ENCODE data around the gene UBAC2.

Gene UBAC2

DNA sequence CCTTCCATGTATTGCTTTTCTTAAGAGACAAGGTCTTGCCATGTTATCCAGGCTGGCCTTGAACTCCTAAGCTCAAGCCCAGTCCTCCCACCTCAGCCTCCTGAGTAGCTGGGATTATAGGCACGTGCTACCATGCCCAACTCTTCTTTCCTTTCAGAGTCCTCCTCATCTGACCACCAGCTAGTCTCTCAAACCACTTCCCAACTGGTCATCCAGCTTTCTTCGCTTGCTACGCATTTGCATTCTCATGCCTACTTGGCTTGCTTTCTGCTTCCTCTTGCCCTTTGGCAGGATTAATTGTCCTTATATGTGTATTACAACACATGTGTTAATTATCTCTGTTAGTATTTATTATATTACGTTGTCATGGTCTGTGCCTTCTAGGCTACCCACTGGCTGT lies 51.3 kb downstream of the UBAC2 start:
- H3K36me3 ChIP-seq (ENCODE audit: control insufficient read depth in 1 of 2, insufficient read depth in 2 of 2, low read length in 2 of 2), result peaks cover 5 to 7% of the 10 kb centered on the region in 2 donors
- no peaks in the 10 kb centered on the region for H3K9me3 ChIP-seq (ENCODE audit: control insufficient read depth in 1 of 2, low read length in 2 of 2)
- no peaks in the 10 kb centered on the region for H3K4me1 ChIP-seq (ENCODE audit: control insufficient read depth in 1 of 2, insufficient read depth in 2 of 2, low read length in 2 of 2)
- no peak overlapping the region for H3K4me3 ChIP-seq (ENCODE audit: low read depth in 1 of 2, low read length in 2 of 2)
- H3K27me3 ChIP-seq (ENCODE audit: low read depth, low read length), result no peaks in the 10 kb centered on the region
- H3K27ac ChIP-seq (ENCODE audit: low read length), result no peak overlapping the region

- H3K27ac ChIP-seq (ENCODE audit: low read length), result no peak overlapping the region
- no peaks in the 10 kb centered on the region for H3K4me1 ChIP-seq (ENCODE audit: control insufficient read depth in 1 of 2, insufficient read depth in 2 of 2, low read length in 2 of 2)
- H3K27me3 ChIP-seq (ENCODE audit: low read depth, low read length), result no peaks in the 10 kb centered on the region
- no peaks in the 10 kb centered on the region for H3K9me3 ChIP-seq (ENCODE audit: control insufficient read depth in 1 of 2, low read length in 2 of 2)
- peaks cover 5 to 7% of the 10 kb centered on the region in 2 donors for H3K36me3 ChIP-seq (ENCODE audit: control insufficient read depth in 1 of 2, insufficient read depth in 2 of 2, low read length in 2 of 2)
- no peak overlapping the region for H3K4me3 ChIP-seq (ENCODE audit: low read depth in 1 of 2, low read length in 2 of 2)
Measured at GRCh38 chr13:99254830-99255229, 54.2 kb downstream of the UBAC2 start.

DNA sequence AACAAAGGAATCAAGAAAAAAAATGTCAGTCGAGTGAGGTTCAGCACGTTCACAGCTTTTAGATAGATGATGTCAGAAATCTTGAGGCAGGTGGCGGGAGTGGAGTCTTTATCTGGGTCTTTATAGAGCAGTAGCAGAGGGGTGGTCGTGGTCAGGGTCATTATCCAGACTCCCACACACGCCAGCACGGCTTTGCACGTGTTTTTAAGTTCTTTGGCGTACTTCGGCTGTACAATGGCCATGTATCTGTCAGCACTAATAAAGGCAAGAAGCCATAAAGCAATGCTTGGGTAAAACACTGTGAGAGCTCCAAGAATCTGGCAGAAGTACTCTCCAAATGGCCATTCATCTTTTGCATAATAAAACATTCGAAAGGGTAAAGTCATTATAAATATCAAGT lies 54.6 kb downstream of the UBAC2 start:
- Histone ChIP-seq H3K27ac (ENCODE audit: low read length) (no peak overlapping the region), H3K27me3 (ENCODE audit: low read depth, low read length) (no peaks in the 10 kb centered on the region), H3K4me1 (ENCODE audit: control insufficient read depth in 1 of 2, insufficient read depth in 2 of 2, low read length in 2 of 2) (no peaks in the 10 kb centered on the region), H3K9me3 (ENCODE audit: control insufficient read depth in 1 of 2, low read length in 2 of 2) (no peaks in the 10 kb centered on the region), H3K36me3 (ENCODE audit: control insufficient read depth in 1 of 2, insufficient read depth in 2 of 2, low read length in 2 of 2) (peaks cover 5 to 7% of the 10 kb centered on the region in 2 donors), H3K4me3 (ENCODE audit: low read depth in 1 of 2, low read length in 2 of 2) (no peak overlapping the region)

GRCh38 chr13:99256283-99256682 lies 55.6 kb downstream of the UBAC2 start:
- H3K27ac ChIP-seq (ENCODE audit: low read length), result no peak overlapping the region

DNA sequence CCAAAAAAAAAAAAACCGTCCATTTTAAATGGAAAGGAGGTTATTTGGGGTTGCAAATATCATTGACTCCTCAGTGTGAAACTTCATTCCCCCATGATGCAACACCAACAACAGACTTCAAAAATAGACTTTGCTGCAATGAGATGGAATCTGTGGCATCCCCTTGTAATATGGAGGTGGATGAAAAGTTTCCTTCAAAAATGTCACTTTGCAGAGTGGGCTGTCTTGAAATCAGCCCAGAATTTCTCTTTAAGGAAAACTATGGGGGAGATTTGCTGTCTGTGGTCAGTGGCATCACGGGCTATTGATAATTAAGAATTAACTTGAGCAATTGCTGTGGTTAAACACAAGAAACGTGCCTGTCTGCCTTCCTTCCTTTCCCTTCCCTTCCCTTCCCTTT lies 56.1 kb downstream of the UBAC2 start:
- H3K36me3 ChIP-seq (ENCODE audit: control insufficient read depth in 1 of 2, insufficient read depth in 2 of 2, low read length in 2 of 2), result peaks cover 7% of the 10 kb centered on the region in 2 donors
- no peak overlapping the region for H3K4me3 ChIP-seq (ENCODE audit: low read depth in 1 of 2, low read length in 2 of 2)
- H3K9me3 ChIP-seq (ENCODE audit: control insufficient read depth in 1 of 2, low read length in 2 of 2), result no peaks in the 10 kb centered on the region
- no peaks in the 10 kb centered on the region for H3K27me3 ChIP-seq (ENCODE audit: low read depth, low read length)
- no peak overlapping the region for H3K27ac ChIP-seq (ENCODE audit: low read length)
- H3K4me1 ChIP-seq (ENCODE audit: control insufficient read depth in 1 of 2, insufficient read depth in 2 of 2, low read length in 2 of 2), result no peaks in the 10 kb centered on the region

More at GRCh38 chr13:99256283-99256682, 55.6 kb downstream of the UBAC2 start:
- H3K9me3 ChIP-seq (ENCODE audit: control insufficient read depth in 1 of 2, low read length in 2 of 2), result no peaks in the 10 kb centered on the region
- peaks cover 5 to 7% of the 10 kb centered on the region in 2 donors for H3K36me3 ChIP-seq (ENCODE audit: control insufficient read depth in 1 of 2, insufficient read depth in 2 of 2, low read length in 2 of 2)
- no peak overlapping the region for H3K4me3 ChIP-seq (ENCODE audit: low read depth in 1 of 2, low read length in 2 of 2)
- H3K27me3 ChIP-seq (ENCODE audit: low read depth, low read length), result no peaks in the 10 kb centered on the region
- no peaks in the 10 kb centered on the region for H3K4me1 ChIP-seq (ENCODE audit: control insufficient read depth in 1 of 2, insufficient read depth in 2 of 2, low read length in 2 of 2)

GRCh38 chr13:99257291-99257690 lies 56.6 kb downstream of the UBAC2 start:
- H3K27me3 ChIP-seq (ENCODE audit: low read depth, low read length), result no peaks in the 10 kb centered on the region
- no peak overlapping the region for H3K27ac ChIP-seq (ENCODE audit: low read length)
- no peaks in the 10 kb centered on the region for H3K9me3 ChIP-seq (ENCODE audit: control insufficient read depth in 1 of 2, low read length in 2 of 2)
- H3K36me3 ChIP-seq (ENCODE audit: control insufficient read depth in 1 of 2, insufficient read depth in 2 of 2, low read length in 2 of 2), result peaks cover 7 to 9% of the 10 kb centered on the region in 2 donors
- no peaks in the 10 kb centered on the region for H3K4me1 ChIP-seq (ENCODE audit: control insufficient read depth in 1 of 2, insufficient read depth in 2 of 2, low read length in 2 of 2)
- no peak overlapping the region for H3K4me3 ChIP-seq (ENCODE audit: low read depth in 1 of 2, low read length in 2 of 2)

GRCh38 chr13:99258210-99258860 lies 57.7 kb downstream of the UBAC2 start, which contains the start of gene GPR18:
TSS of gene GPR18 (minus strand) at chr13:99258379. CDS start at chr13:99255872, 2,507 bp downstream.
- peaks cover 7 to 9% of the 10 kb centered on the region in 2 donors for H3K36me3 ChIP-seq (ENCODE audit: control insufficient read depth in 1 of 2, insufficient read depth in 2 of 2, low read length in 2 of 2)
- no peaks in the 10 kb centered on the region for H3K9me3 ChIP-seq (ENCODE audit: control insufficient read depth in 1 of 2, low read length in 2 of 2)
- H3K4me1 ChIP-seq (ENCODE audit: control insufficient read depth in 1 of 2, insufficient read depth in 2 of 2, low read length in 2 of 2), result no peaks in the 10 kb centered on the region
- no peak within 1 kb of the TSS for H3K27ac ChIP-seq (ENCODE audit: low read length)
- H3K4me3 ChIP-seq (ENCODE audit: low read depth in 1 of 2, low read length in 2 of 2), result no peak within 1 kb of the TSS
- no peaks in the 10 kb centered on the region for H3K27me3 ChIP-seq (ENCODE audit: low read depth, low read length)

GRCh38 chr13:99258946-99259345 lies 58.3 kb downstream of the UBAC2 start:
- peaks cover 7 to 9% of the 10 kb centered on the region in 2 donors for H3K36me3 ChIP-seq (ENCODE audit: control insufficient read depth in 1 of 2, insufficient read depth in 2 of 2, low read length in 2 of 2)
- no peaks in the 10 kb centered on the region for H3K9me3 ChIP-seq (ENCODE audit: control insufficient read depth in 1 of 2, low read length in 2 of 2)
- peaks cover 0 to under 1% of the 10 kb centered on the region in 2 donors for H3K4me1 ChIP-seq (ENCODE audit: control insufficient read depth in 1 of 2, insufficient read depth in 2 of 2, low read length in 2 of 2)
- H3K4me3 ChIP-seq (ENCODE audit: low read depth in 1 of 2, low read length in 2 of 2), result no peak overlapping the region
- H3K27ac ChIP-seq (ENCODE audit: low read length), result no peak overlapping the region
- H3K27me3 ChIP-seq (ENCODE audit: low read depth, low read length), result no peaks in the 10 kb centered on the region

DNA sequence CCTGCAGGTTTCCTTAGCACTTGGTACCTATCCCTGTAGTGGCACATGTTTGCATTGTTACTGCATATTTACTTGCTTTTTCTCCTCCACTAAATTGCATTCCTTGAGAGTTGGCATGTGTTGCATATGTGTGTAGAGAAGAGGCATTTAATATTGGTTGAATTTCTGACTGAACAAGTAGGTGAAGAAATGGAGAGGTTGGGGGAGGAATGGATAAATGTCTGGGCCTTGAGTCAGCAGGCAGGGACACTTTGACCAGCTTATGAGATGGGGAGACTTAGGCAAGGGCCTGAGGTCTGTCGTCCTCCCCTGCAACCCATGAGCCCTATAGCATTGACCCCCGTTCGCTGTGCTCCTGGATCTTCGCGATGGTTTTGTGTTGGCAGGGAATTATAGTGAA lies 59.6 kb downstream of the UBAC2 start:
- H3K4me1 ChIP-seq (ENCODE audit: control insufficient read depth in 1 of 2, insufficient read depth in 2 of 2, low read length in 2 of 2), result peaks cover 0 to 7% of the 10 kb centered on the region in 2 donors
- peaks cover 2 to 9% of the 10 kb centered on the region in 2 donors for H3K36me3 ChIP-seq (ENCODE audit: control insufficient read depth in 1 of 2, insufficient read depth in 2 of 2, low read length in 2 of 2)
- no peak overlapping the region for H3K4me3 ChIP-seq (ENCODE audit: low read depth in 1 of 2, low read length in 2 of 2)
- H3K9me3 ChIP-seq (ENCODE audit: control insufficient read depth in 1 of 2, low read length in 2 of 2), result no peaks in the 10 kb centered on the region
- H3K27ac ChIP-seq (ENCODE audit: low read length), result no peak overlapping the region
- H3K27me3 ChIP-seq (ENCODE audit: low read depth, low read length), result no peaks in the 10 kb centered on the region

- H3K9me3 ChIP-seq (ENCODE audit: control insufficient read depth in 1 of 2, low read length in 2 of 2), result no peaks in the 10 kb centered on the region
- peaks cover 0 to 4% of the 10 kb centered on the region in 2 donors for H3K36me3 ChIP-seq (ENCODE audit: control insufficient read depth in 1 of 2, insufficient read depth in 2 of 2, low read length in 2 of 2)
- H3K27me3 ChIP-seq (ENCODE audit: low read depth, low read length), result no peaks in the 10 kb centered on the region
- peaks cover 0 to 7% of the 10 kb centered on the region in 2 donors for H3K4me1 ChIP-seq (ENCODE audit: control insufficient read depth in 1 of 2, insufficient read depth in 2 of 2, low read length in 2 of 2)
- no peak overlapping the region for H3K4me3 ChIP-seq (ENCODE audit: low read depth in 1 of 2, low read length in 2 of 2)
- no peak overlapping the region for H3K27ac ChIP-seq (ENCODE audit: low read length)
Measured at GRCh38 chr13:99261059-99261458, 60.4 kb downstream of the UBAC2 start.

GRCh38 chr13:99263126-99263785 lies 62.6 kb downstream of the UBAC2 start:
- no peak overlapping the region for H3K4me3 ChIP-seq (ENCODE audit: low read depth in 1 of 2, low read length in 2 of 2)
- no peaks in the 10 kb centered on the region for H3K27me3 ChIP-seq (ENCODE audit: low read depth, low read length)
- no peak overlapping the region for H3K27ac ChIP-seq (ENCODE audit: low read length)
- H3K4me1 ChIP-seq (ENCODE audit: control insufficient read depth in 1 of 2, insufficient read depth in 2 of 2, low read length in 2 of 2), result peaks cover 0 to 7% of the 10 kb centered on the region in 2 donors
- peaks cover 0 to 8% of the 10 kb centered on the region in 2 donors for H3K36me3 ChIP-seq (ENCODE audit: control insufficient read depth in 1 of 2, insufficient read depth in 2 of 2, low read length in 2 of 2)
- H3K9me3 ChIP-seq (ENCODE audit: control insufficient read depth in 1 of 2, low read length in 2 of 2), result no peaks in the 10 kb centered on the region

Measured in muscle layer of duodenum (tissue), 2 donors.